ENCODE data around the gene C3orf33.

DNA sequence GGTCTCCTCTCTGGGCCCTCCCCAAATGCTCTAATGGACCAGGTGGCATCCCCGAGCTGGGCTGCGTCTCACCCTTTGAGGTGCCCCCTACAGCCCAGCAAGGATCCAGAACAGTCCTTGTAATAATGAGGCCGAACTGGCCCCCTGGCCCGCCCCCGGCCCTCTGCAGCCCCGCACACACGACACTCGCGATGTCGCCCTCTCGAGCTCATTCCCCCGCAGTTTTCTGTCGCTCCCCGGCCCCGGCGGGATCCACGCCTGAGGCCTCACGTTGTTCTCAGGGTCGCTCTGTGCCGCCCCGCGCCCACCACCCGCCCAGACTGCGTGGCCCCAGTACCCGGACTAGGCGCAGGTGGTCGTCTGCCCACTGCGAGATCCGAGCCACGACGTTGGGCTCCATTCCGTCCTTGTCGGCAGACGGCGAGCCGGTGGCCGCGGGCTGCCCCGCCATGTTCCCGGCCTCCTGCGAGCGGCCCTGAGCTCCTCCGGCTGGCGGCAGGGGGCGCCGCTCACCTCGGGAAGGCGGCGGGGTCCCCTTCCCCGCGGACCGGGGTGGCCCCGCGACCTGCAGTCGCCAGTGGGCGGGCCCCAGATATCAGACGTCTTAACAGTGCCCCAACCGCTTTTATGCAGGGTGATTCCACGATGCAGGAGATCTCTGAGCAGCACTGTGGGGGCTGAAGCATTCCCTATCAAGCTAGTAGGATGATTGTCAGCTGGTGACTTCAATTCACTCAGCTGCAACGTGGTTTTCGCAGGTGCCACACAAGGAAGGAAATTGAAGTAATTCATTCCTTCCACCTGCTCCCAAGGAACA lies at the start of gene C3orf33:
- TF ChIP-seq POLR2A (IDR thresholded peaks at IDR 0.05): peak; percentile 23
- TF ChIP-seq, protein P1, sequence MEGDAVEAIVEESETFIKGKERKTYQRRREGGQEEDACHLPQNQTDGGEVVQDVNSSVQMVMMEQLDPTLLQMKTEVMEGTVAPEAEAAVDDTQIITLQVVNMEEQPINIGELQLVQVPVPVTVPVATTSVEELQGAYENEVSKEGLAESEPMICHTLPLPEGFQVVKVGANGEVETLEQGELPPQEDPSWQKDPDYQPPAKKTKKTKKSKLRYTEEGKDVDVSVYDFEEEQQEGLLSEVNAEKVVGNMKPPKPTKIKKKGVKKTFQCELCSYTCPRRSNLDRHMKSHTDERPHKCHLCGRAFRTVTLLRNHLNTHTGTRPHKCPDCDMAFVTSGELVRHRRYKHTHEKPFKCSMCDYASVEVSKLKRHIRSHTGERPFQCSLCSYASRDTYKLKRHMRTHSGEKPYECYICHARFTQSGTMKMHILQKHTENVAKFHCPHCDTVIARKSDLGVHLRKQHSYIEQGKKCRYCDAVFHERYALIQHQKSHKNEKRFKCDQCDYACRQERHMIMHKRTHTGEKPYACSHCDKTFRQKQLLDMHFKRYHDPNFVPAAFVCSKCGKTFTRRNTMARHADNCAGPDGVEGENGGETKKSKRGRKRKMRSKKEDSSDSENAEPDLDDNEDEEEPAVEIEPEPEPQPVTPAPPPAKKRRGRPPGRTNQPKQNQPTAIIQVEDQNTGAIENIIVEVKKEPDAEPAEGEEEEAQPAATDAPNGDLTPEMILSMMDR (IDR thresholded peaks at IDR 0.05): peak; percentile 81 to 92 (median 90)

Measured in right lobe of liver (tissue), 4 donors.